MM.1S (cell line): ENCODE results near the gene CDK2AP2.

ENCODE experiments used
- DNase-seq: peaks from one replicate; pipeline ENCODE4 v3.0.0-alpha.2; 2015
- H2AFZ ChIP-seq: fragments of 300-600 bp; sonication (generic); 2 replicates; pipeline ENCODE4 v1.6.0; 2016; ENCODE audit warnings: antibody characterized with exemption, low read length
- H3F3A ChIP-seq: fragments of 300-600 bp; sonication (generic); 2 replicates; pipeline ENCODE4 v1.6.1; 2016; ENCODE audit warnings: mild to moderate bottlenecking, antibody characterized with exemption, low read length, moderate library complexity, mixed read lengths; ENCODE audit not compliant: insufficient read depth
- H3K27ac ChIP-seq: fragments of 300-600 bp; sonication (generic); 2 replicates; pipeline ENCODE4 v1.5.1; 2016; ENCODE audit warnings: mild to moderate bottlenecking, low read length
- H3K27me3 ChIP-seq: fragments of 300-600 bp; sonication (generic); replicated peaks from 2 replicates; pipeline ENCODE4 v1.6.0; 2016; ENCODE audit warnings: low read length; ENCODE audit not compliant: insufficient read depth
- H3K36me3 ChIP-seq: fragments of 300-600 bp; sonication (generic); replicated peaks from 2 replicates; pipeline ENCODE4 v1.6.1; 2016; ENCODE audit warnings: mild to moderate bottlenecking, low read length, mixed read lengths; ENCODE audit not compliant: insufficient read depth
- H3K4me1 ChIP-seq: fragments of 300-600 bp; sonication (generic); 2 replicates; pipeline ENCODE4 v1.6.1; 2016; ENCODE audit warnings: low read length, mixed read lengths
- H3K4me2 ChIP-seq: fragments of 300-600 bp; sonication (generic); 2 replicates; pipeline ENCODE4 v1.6.0; 2016; ENCODE audit warnings: low read depth, low read length
- H3K4me3 ChIP-seq: fragments of 300-600 bp; sonication (generic); 2 replicates; pipeline ENCODE4 v1.5.1; 2016; ENCODE audit warnings: low read length, mixed read lengths
- H3K79me2 ChIP-seq: fragments of 300-600 bp; sonication (generic); 2 replicates; pipeline ENCODE4 v1.6.1; 2016; ENCODE audit warnings: mixed run types, low read length, mixed read lengths
- H3K9ac ChIP-seq: fragments of 300-600 bp; sonication (generic); 2 replicates; pipeline ENCODE4 v1.6.1; 2016; ENCODE audit warnings: low read length, mixed read lengths
- H3K9me2 ChIP-seq: fragments of 300-600 bp; sonication (generic); replicated peaks from 2 replicates; pipeline ENCODE4 v1.6.1; 2016; ENCODE audit warnings: mild to moderate bottlenecking, low read length, mixed read lengths; ENCODE audit not compliant: insufficient read depth
- H3K9me3 ChIP-seq: fragments of 300-600 bp; sonication (generic); replicated peaks from 2 replicates; pipeline ENCODE4 v1.6.1; 2016; ENCODE audit warnings: mild to moderate bottlenecking, low read length, mixed read lengths; ENCODE audit not compliant: insufficient read depth
- H4K20me1 ChIP-seq: fragments of 300-600 bp; sonication (generic); 2 replicates; pipeline ENCODE4 v1.6.1; 2016; ENCODE audit warnings: mild to moderate bottlenecking, low read length, moderate library complexity, mixed read lengths; ENCODE audit not compliant: insufficient read depth
- CTCF ChIP-seq: fragments of 300-600 bp; sonication (generic); IDR thresholded peaks from 2 replicates; pipeline ENCODE4 v1.5.1; 2016; ENCODE audit warnings: antibody characterized with exemption, low read length, mixed read lengths
- EZH2 ChIP-seq: fragments of 300-600 bp; sonication (generic); optimal IDR thresholded peaks from 2 replicates; pipeline ENCODE3; 2017; ENCODE audit warnings: low read depth, mild to moderate bottlenecking, antibody characterized with exemption, low read length, mixed read lengths
- EZH2phosphoT487 ChIP-seq: fragments of 300-600 bp; sonication (generic); IDR thresholded peaks from 2 replicates; pipeline ENCODE4 v1.6.1; 2018; ENCODE audit warnings: antibody characterized with exemption, low read length

The CDK2AP2 gene

DNA sequence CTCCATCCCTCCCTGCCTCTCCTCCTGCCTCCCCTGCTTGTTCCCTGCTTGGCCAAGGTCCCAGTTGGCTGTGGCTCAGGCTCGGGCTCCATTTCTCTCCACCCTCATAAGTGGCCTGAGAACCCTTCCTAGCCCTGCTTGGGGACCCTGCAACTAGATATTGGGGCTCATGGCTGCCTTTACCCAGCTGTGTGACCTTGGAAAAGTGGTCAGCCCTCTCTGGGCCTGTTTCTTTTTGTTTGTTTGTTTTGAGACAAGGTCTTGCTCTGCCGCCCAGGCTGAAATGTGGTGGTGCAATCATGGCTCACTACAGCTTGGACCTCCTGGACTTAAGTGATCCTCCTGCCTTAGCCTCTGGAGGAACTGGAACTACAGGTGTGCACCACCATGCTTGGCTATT is 35.6 kb upstream of the CDK2AP2 start:
- no peak overlapping the region for H2AFZ ChIP-seq
- no peak overlapping the region for H3K4me3 ChIP-seq
- H3K36me3 ChIP-seq = no peaks in the 10 kb centered on the region
- H4K20me1 ChIP-seq = no peaks in the 10 kb centered on the region
- no peaks in the 10 kb centered on the region for H3K9me2 ChIP-seq
- no peaks in the 10 kb centered on the region for H3K9me3 ChIP-seq
- TF ChIP-seq EZH2phosphoT487 (no peak), EZH2 (no peak), CTCF (no peak)
- no peaks in the 10 kb centered on the region for H3K27me3 ChIP-seq
- no peak for DNase-seq
- H3K9ac ChIP-seq = no peak overlapping the region
- H3K27ac ChIP-seq = no peak overlapping the region
- no peaks in the 10 kb centered on the region for H3K4me1 ChIP-seq
- H3K4me2 ChIP-seq = no peak overlapping the region
- H3F3A ChIP-seq = no peaks in the 10 kb centered on the region
- H3K79me2 ChIP-seq = no peaks in the 10 kb centered on the region

GRCh38 chr11:67542971-67543370 is 35.0 kb upstream of the CDK2AP2 start:
- no peak for DNase-seq
- no peaks in the 10 kb centered on the region for H3K4me1 ChIP-seq
- no peak overlapping the region for H3K4me2 ChIP-seq

DNA sequence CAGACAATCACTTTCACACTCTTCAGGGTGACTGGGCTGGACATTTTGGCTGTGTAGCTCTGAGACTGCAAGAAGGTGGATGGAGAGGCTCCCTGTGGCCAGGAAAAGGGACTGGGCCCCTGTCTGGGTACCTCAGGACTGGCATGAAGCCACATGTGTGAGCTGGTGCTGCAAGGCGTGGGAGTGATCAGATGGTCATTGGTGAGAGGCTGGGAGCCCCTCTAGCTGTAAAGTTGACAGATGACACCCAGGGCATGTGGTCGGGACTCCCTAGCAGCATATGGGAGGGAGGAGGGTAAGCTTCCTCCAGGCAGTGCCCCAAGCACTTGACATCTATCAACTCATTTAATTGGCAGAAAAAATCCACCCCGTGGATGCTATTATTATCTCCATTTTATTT is 34.2 kb upstream of the CDK2AP2 start:
- no peaks in the 10 kb centered on the region for H3F3A ChIP-seq
- no peaks in the 10 kb centered on the region for H3K36me3 ChIP-seq
- TF ChIP-seq CTCF = no peak
- no peak for TF ChIP-seq EZH2
- TF ChIP-seq EZH2phosphoT487 = no peak
- H3K79me2 ChIP-seq = no peaks in the 10 kb centered on the region
- no peaks in the 10 kb centered on the region for H3K9me3 ChIP-seq
- H4K20me1 ChIP-seq = no peaks in the 10 kb centered on the region
- no peak for DNase-seq
- H2AFZ ChIP-seq = no peak overlapping the region
- no peak overlapping the region for H3K27ac ChIP-seq
- H3K4me1 ChIP-seq = no peaks in the 10 kb centered on the region
- no peak overlapping the region for H3K4me2 ChIP-seq
- no peaks in the 10 kb centered on the region for H3K9me2 ChIP-seq
- H3K4me3 ChIP-seq = no peak overlapping the region
- H3K9ac ChIP-seq = no peak overlapping the region
- no peaks in the 10 kb centered on the region for H3K27me3 ChIP-seq

More at GRCh38 chr11:67542971-67543370, 35.0 kb upstream of the CDK2AP2 start:
- Histone ChIP-seq H3K27ac (no peak overlapping the region), H3K4me3 (no peak overlapping the region), H3K27me3 (no peaks in the 10 kb centered on the region), H3K79me2 (no peaks in the 10 kb centered on the region), H3K36me3 (no peaks in the 10 kb centered on the region), H3K9ac (no peak overlapping the region), H4K20me1 (no peaks in the 10 kb centered on the region), H2AFZ (no peak overlapping the region), H3F3A (no peaks in the 10 kb centered on the region), H3K9me3 (no peaks in the 10 kb centered on the region), H3K9me2 (no peaks in the 10 kb centered on the region)
- no peak for TF ChIP-seq CTCF
- no peak for TF ChIP-seq EZH2
- TF ChIP-seq EZH2phosphoT487 = no peak

GRCh38 chr11:67541198-67541597 is 33.2 kb upstream of the CDK2AP2 start:
- no peak overlapping the region for H2AFZ ChIP-seq
- no peak overlapping the region for H3K27ac ChIP-seq
- H3K9me2 ChIP-seq = no peaks in the 10 kb centered on the region
- TF ChIP-seq CTCF = no peak
- no peak for TF ChIP-seq EZH2phosphoT487
- TF ChIP-seq EZH2 = no peak
- H3K4me1 ChIP-seq = no peaks in the 10 kb centered on the region
- no peaks in the 10 kb centered on the region for H3K27me3 ChIP-seq
- no peak overlapping the region for H3K9ac ChIP-seq
- H3K36me3 ChIP-seq = no peaks in the 10 kb centered on the region
- no peaks in the 10 kb centered on the region for H3K9me3 ChIP-seq
- no peaks in the 10 kb centered on the region for H3F3A ChIP-seq
- H3K4me2 ChIP-seq = no peak overlapping the region
- no peak for DNase-seq
- H3K4me3 ChIP-seq = no peak overlapping the region
- no peaks in the 10 kb centered on the region for H3K79me2 ChIP-seq
- H4K20me1 ChIP-seq = no peaks in the 10 kb centered on the region
